Measurements from ENCODE around the gene NEK10.

DNA sequence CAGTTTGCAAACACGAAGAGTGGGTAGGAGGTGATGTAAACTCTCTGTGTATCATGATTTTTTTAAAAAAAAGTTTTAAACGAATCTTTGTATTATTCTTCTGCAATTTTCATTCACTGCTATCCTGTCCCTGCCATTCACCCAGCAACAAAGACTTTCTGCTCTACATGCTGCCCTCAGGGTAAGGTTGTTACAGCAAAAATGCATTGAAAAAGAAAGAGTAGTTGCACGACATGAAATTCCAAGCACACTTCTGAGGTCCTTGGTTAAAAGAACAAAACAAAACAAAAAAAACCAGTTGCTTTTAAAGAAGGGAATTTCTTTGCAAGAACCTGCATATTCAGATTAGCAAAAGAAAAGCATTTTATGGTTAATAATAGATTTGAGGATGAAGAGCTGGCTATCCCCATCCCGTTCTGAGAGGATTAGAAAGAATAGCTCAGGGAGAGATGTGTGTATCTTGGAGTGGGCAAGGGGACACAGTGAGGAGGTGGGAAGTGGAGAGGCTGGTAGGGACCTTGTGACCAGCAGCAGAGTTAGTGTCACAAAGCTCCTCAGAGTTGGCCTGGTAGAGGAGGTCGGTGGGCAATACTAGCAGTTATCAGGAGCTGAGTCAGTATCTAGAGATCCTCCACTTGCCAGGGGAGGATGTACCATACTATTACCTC is 290.8 kb downstream of the NEK10 start:
- TF ChIP-seq, protein P1, sequence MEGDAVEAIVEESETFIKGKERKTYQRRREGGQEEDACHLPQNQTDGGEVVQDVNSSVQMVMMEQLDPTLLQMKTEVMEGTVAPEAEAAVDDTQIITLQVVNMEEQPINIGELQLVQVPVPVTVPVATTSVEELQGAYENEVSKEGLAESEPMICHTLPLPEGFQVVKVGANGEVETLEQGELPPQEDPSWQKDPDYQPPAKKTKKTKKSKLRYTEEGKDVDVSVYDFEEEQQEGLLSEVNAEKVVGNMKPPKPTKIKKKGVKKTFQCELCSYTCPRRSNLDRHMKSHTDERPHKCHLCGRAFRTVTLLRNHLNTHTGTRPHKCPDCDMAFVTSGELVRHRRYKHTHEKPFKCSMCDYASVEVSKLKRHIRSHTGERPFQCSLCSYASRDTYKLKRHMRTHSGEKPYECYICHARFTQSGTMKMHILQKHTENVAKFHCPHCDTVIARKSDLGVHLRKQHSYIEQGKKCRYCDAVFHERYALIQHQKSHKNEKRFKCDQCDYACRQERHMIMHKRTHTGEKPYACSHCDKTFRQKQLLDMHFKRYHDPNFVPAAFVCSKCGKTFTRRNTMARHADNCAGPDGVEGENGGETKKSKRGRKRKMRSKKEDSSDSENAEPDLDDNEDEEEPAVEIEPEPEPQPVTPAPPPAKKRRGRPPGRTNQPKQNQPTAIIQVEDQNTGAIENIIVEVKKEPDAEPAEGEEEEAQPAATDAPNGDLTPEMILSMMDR (IDR thresholded peaks at IDR 0.05), result no peak
- no peak for TF ChIP-seq POLR2AphosphoS5 (IDR thresholded peaks at IDR 0.05)
